Measurements from ENCODE around the gene ELMOD1. TPM values are rescaled to one million over a fixed set of nuclear protein-coding genes. Genes with fewer than 3 reads are reported as not detected.
A peak's percentile ranks its signal among the peaks of the same experiment; 100 is the strongest.
"Not testable (repeated sequence)": the region's sequence is repeated elsewhere in the genome, so short reads cannot be mapped to it uniquely, and the experiment has no call there.

Gene ELMOD1
- not detected for polyA plus RNA-seq (2012; ENCODE audit: missing spikeins)

- DNase-seq (ENCODE audit: insufficient read length) (peak; percentile 48), FAIRE-seq (peak; percentile 44)
- no peak for TF ChIP-seq POLR2A (IDR thresholded peaks at IDR 0.05; ENCODE audit: low read depth, low read length)
Measured at GRCh38 chr11:107590460-107591377, at the start of gene ELMOD1. Gene ELMOD1 (plus strand): TSS chr11:107591147. CDS start chr11:107618190, 27,043 bp downstream.

GRCh38 chr11:107545101-107545514 is 45.8 kb upstream of the ELMOD1 start:
- FAIRE-seq (no peak), DNase-seq (ENCODE audit: insufficient read length) (no peak)
- TF ChIP-seq POLR2AphosphoS5 (IDR thresholded peaks at IDR 0.05; ENCODE audit: low read depth, low read length) (no peak), TAF1 (IDR thresholded peaks at IDR 0.05; ENCODE audit: borderline replicate concordance, low read depth, low read length) (no peak), POLR2A (IDR thresholded peaks at IDR 0.05; ENCODE audit: low read depth, low read length) (no peak)

DNA sequence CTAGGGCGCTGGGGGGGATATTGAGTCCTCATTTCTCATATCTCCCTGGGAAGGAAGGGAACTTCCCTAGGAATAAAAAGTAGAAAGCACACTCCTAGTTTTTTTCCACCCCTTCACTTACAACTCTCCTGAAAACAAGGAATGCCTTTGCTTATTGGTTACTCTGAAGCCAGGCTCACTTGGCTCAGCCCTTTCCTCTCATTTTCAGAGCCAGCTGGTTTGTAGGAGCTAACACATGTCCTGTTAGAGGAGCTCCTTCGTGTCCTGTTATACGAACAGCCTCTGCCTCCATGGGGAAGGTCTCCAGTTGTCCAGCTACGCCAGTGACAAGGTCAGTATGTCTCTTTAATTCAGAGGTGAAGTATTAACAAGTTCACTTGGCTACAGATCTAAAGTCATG is 43.0 kb upstream of the ELMOD1 start:
- TF ChIP-seq POLR2AphosphoS5 (IDR thresholded peaks at IDR 0.05; ENCODE audit: low read depth, low read length) = no peak
- no peak for TF ChIP-seq POLR2A (IDR thresholded peaks at IDR 0.05; ENCODE audit: low read depth, low read length)
- TF ChIP-seq TAF1 (IDR thresholded peaks at IDR 0.05; ENCODE audit: borderline replicate concordance, low read depth, low read length) = no peak
- FAIRE-seq (no peak), DNase-seq (ENCODE audit: insufficient read length) (no peak)

GRCh38 chr11:107549253-107549953 is 41.5 kb upstream of the ELMOD1 start:
- DNase-seq (ENCODE audit: insufficient read length) (no peak), FAIRE-seq (peak; percentile 94)
- TF ChIP-seq POLR2AphosphoS5 (IDR thresholded peaks at IDR 0.05; ENCODE audit: low read depth, low read length) (no peak), POLR2A (IDR thresholded peaks at IDR 0.05; ENCODE audit: low read depth, low read length) (no peak), TAF1 (IDR thresholded peaks at IDR 0.05; ENCODE audit: borderline replicate concordance, low read depth, low read length) (no peak)

- FAIRE-seq (peak; percentile 54), DNase-seq (ENCODE audit: insufficient read length) (no peak)
- no peak for TF ChIP-seq TAF1 (IDR thresholded peaks at IDR 0.05; ENCODE audit: borderline replicate concordance, low read depth, low read length)
- no peak for TF ChIP-seq POLR2A (IDR thresholded peaks at IDR 0.05; ENCODE audit: low read depth, low read length)
- TF ChIP-seq POLR2AphosphoS5 (IDR thresholded peaks at IDR 0.05; ENCODE audit: low read depth, low read length) = no peak
Measured at GRCh38 chr11:107549954-107550285, 41.0 kb upstream of the ELMOD1 start.

GRCh38 chr11:107550304-107550703 is 40.6 kb upstream of the ELMOD1 start:
- TF ChIP-seq POLR2AphosphoS5 (IDR thresholded peaks at IDR 0.05; ENCODE audit: low read depth, low read length) (no peak), POLR2A (IDR thresholded peaks at IDR 0.05; ENCODE audit: low read depth, low read length) (no peak)
- no peak for DNase-seq (ENCODE audit: insufficient read length)
- FAIRE-seq = peak; percentile 44

- peak; percentile 62 for FAIRE-seq
- no peak for DNase-seq (ENCODE audit: insufficient read length)
- TF ChIP-seq POLR2AphosphoS5 (IDR thresholded peaks at IDR 0.05; ENCODE audit: low read depth, low read length) (no peak), TAF1 (IDR thresholded peaks at IDR 0.05; ENCODE audit: borderline replicate concordance, low read depth, low read length) (no peak), POLR2A (IDR thresholded peaks at IDR 0.05; ENCODE audit: low read depth, low read length) (no peak)
Measured at GRCh38 chr11:107561688-107562087, 29.3 kb upstream of the ELMOD1 start.

DNA sequence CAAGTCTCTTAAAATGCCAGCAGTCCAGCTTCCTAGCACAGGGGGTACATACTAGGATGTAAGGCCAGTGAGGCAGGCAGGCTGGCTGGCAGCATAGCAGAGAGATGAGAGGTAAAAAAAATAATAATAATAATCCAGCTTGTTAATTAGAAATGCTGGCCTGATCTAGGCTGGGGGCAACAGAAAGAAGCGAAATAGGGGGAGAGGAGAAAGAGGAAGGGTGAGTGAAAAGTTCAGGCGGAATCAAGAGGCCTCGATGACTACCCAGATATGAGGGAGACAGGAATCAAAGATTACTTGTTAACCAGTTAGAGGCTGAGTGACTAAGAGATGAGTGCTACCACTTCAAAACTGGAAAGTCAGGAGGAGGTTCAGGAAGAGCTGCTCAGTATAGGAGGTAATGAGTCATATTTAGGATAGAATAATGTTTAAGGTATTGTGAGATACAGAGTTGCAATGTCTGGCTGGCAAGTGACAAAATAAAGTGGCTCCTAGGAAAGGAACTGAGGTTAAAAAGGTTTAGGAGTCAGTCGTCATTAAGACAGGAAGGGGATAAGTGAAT is 28.2 kb upstream of the ELMOD1 start:
- TF ChIP-seq POLR2A (IDR thresholded peaks at IDR 0.05; ENCODE audit: low read depth, low read length) (no peak), TAF1 (IDR thresholded peaks at IDR 0.05; ENCODE audit: borderline replicate concordance, low read depth, low read length) (no peak), POLR2AphosphoS5 (IDR thresholded peaks at IDR 0.05; ENCODE audit: low read depth, low read length) (no peak)
- FAIRE-seq (peak; percentile 17), DNase-seq (ENCODE audit: insufficient read length) (no peak)

DNA sequence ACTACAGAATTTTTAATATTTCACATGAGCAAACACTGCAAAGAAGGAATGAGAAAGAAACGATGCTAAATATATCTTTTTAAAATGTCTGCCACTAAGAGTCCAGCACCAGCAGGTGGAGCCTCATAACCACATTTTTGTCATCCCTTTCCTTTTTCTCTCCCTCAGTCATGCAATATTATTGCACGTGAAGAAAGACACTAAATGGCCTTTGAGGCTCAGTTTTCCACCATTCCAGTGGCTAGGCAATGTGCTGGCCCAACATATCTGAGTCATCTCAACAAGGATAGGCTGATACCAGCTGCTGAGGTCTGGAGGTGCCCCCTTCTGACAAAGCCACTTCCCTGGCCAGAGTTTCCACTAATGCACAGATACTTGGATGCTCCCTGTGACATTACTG is 27.2 kb upstream of the ELMOD1 start:
- TF ChIP-seq POLR2A (IDR thresholded peaks at IDR 0.05; ENCODE audit: low read depth, low read length) = no peak
- TF ChIP-seq POLR2AphosphoS5 (IDR thresholded peaks at IDR 0.05; ENCODE audit: low read depth, low read length) = no peak
- TF ChIP-seq TAF1 (IDR thresholded peaks at IDR 0.05; ENCODE audit: borderline replicate concordance, low read depth, low read length) = no peak
- peak; percentile 95 for FAIRE-seq

DNA sequence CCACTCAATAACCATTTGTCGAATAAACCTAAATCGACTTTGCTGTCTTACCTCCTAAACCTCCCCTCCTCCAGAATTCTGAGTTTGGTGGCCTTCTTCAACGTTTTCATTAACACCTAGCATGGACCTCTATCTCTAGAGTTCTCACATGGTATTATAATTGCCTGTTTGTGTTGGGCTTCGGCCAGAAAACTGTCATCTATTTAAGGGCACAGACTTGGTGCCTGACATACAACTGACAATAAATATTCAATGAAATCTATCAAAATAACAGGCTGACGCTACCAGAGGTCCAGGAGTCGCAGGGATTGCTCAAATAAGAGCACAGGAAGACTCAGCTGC is 26.1 kb upstream of the ELMOD1 start:
- FAIRE-seq (peak; percentile 92), DNase-seq (ENCODE audit: insufficient read length) (no peak)
- TF ChIP-seq POLR2AphosphoS5 (IDR thresholded peaks at IDR 0.05; ENCODE audit: low read depth, low read length) (no peak), TAF1 (IDR thresholded peaks at IDR 0.05; ENCODE audit: borderline replicate concordance, low read depth, low read length) (no peak), POLR2A (IDR thresholded peaks at IDR 0.05; ENCODE audit: low read depth, low read length) (no peak)

More for the DNA sequence above, 27.2 kb upstream of the ELMOD1 start:
- DNase-seq (ENCODE audit: insufficient read length) = no peak

DNA sequence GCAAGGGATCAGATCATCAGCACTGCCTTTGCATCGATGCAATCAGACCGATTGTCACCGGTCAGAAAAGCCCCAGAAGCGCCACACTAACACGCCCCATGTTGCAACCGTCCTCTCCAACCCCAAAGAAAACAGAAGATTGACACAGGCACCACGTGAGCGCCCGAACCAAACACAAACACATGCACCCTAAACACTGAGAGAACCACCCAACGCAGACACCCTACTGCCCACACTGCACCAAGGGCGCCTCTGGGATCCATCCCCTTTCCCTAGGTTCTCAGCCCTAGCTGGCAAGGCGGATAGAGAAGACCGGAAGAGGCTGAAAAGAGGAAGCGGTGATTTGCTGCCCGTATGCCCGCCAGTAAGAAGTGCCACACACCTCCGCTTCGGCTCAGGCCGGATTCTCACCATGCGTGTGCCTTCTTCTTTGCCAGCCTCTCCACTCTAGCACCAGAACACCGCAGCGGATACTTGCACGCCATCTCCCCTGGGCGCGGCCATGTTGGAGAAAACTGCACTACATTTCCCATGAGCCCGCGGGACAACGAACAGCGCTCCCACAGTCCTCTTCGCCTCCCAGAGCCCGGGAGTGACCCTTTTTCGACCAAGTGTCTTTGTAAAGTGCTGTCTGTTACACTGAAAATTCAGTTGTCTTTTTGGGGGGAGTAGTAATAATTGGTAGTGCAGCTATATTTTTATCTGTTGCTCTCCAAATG is 25.6 kb upstream of the ELMOD1 start, which contains the start of gene ALKBH8:
Gene ALKBH8 (minus strand): TSS at position 517 of the 719 bp plus-strand sequence. CDS start 4,842 bp downstream, outside the sequence.
- DNase-seq (ENCODE audit: insufficient read length) (no peak), FAIRE-seq (no peak)
- TF ChIP-seq TAF1 (IDR thresholded peaks at IDR 0.05; ENCODE audit: borderline replicate concordance, low read depth, low read length) = 0 out of 2 replicates have a peak, but pooled peaks have one; percentile 28
- peak; percentile 57; the same call in 1 of the 2 replicates for TF ChIP-seq POLR2AphosphoS5 (IDR thresholded peaks at IDR 0.05; ENCODE audit: low read depth, low read length)
- peak; percentile 65 for TF ChIP-seq POLR2A (IDR thresholded peaks at IDR 0.05; ENCODE audit: low read depth, low read length)

DNA sequence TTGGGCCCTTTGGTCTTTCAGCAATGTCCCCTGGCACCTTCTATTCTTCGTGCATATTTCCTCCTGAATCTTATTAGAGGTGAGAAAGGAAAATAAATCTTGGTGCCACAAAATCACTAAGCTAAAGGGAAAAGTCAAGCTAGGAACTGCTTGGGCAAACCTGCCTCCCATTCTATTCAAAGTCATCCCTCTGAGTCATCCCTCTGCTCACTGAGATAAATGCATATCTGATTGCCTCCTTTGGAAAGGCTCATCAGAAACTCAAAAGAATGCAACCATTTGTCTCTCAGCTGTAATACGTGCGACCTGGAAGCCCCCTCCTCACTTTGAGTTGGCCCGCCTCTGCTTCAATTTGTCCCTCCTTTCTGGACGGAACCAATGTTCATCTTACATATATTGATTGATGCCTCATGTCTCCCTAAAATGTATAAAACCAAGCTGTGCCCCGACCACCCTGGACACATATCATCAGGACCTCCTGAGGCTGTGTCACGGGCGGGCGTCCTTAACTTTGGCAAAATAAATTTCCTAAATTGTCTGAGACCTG is 24.9 kb upstream of the ELMOD1 start:
- not testable (repeated sequence) for FAIRE-seq; DNase-seq (ENCODE audit: insufficient read length)
